HCT116 (cell line): ENCODE data around the gene SPACA9. TPM values are rescaled to one million over a fixed set of nuclear protein-coding genes. Genes with fewer than 3 reads are reported as not detected.

Source experiments
- ATAC-seq: fragments of 200-7000 bp; cut with Tn5 transposase; 2 replicates; pipeline ENCODE4 v1.9.1; 2020; ENCODE audit warnings: mild to moderate bottlenecking, moderate library complexity
- BruUV-seq: library from RNA; stranded (reverse); fragments of 400-500 nt; replicated peaks from 2 replicates; lab custom pipeline; 2021; lab: Mats Ljungman, UMichigan
- CTCF ChIA-PET: fragments of 300-600 bp; sonication (Branson Sonifier 250); formaldehyde crosslinking; loops from one replicate; lab custom pipeline; 2021; ENCODE audit warnings: antibody characterized with exemption; lab: Charles Lee
- POLR2A ChIA-PET: fragments of 300-600, 350-600 bp; sonication (Branson Sonifier 250); formaldehyde crosslinking; loops from one replicate; lab custom pipeline; 2021; ENCODE audit warnings: antibody characterized with exemption; lab: Charles Lee
- RAD21 ChIA-PET, 2 experiments: fragments of 300-600 bp; sonication (Branson Sonifier 250); formaldehyde crosslinking; loops; one replicate each; lab custom pipeline; 2023; ENCODE audit warnings: low total read pairs in 2 of 2; ENCODE audit not compliant: uncharacterized antibody in 2 of 2, unreplicated experiment in 2 of 2, low non-redundant PET in 1 of 2; lab: Charles Lee
- DNase-seq: peaks from one replicate; pipeline ENCODE4 v3.0.0-alpha.2; 2010; ENCODE audit warnings: low read depth, low spot score
- H2AFZ ChIP-seq: fragments of 200-600 bp; shearing (Covaris generic), sonication (generic); 2 replicates; pipeline ENCODE4 v1.6.1; 2017; ENCODE audit warnings: low read depth, mixed run types, mixed read lengths, antibody characterized with exemption, low read length; ENCODE audit not compliant: poor library complexity, severe bottlenecking
- H3K27ac ChIP-seq: 2 replicates; pipeline ENCODE4 v1.5.1; 2012; ENCODE audit warnings: low read depth, low read length
- H3K27me3 ChIP-seq: fragments of 200-600 bp; sonication (generic); 2 replicates; pipeline ENCODE4 v1.6.1; 2016; ENCODE audit warnings: mixed run types, low read length, mixed read lengths; ENCODE audit not compliant: insufficient read depth
- H3K36me3 ChIP-seq, 2 experiments: fragments of 200-500 bp in 1 of 2; fragments of 200-600 bp in 1 of 2; sonication (Bioruptor generic) in 1 of 2; sonication (generic) in 1 of 2; 2 replicates each; pipeline versions ENCODE4 v1.5.1 to v1.6.1; 2014 to 2016; ENCODE audit warnings: low read length in 2 of 2, inconsistent platforms in 1 of 2, mixed read lengths in 1 of 2, mixed run types in 1 of 2; ENCODE audit not compliant: insufficient read depth in 2 of 2, control insufficient read depth in 1 of 2
- H3K4me1 ChIP-seq, 2 experiments: fragments of 200-600 bp in 1 of 2; sonication (generic) in 1 of 2; 2 replicates each; pipeline versions ENCODE4 v1.5.1 to v1.6.1; 2012 to 2017; ENCODE audit warnings: low read length in 2 of 2, inconsistent platforms in 1 of 2, mild to moderate bottlenecking in 1 of 2, mixed read lengths in 1 of 2, mixed run types in 1 of 2, moderate library complexity in 1 of 2; ENCODE audit not compliant: insufficient read depth in 2 of 2, control insufficient read depth in 1 of 2
- H3K4me2 ChIP-seq: fragments of 200-600 bp; sonication (generic); 2 replicates; pipeline ENCODE4 v1.6.1; 2017; ENCODE audit warnings: mixed run types, low read length, mixed read lengths
- H3K4me3 ChIP-seq, 2 experiments: fragments of 200-600 bp in 1 of 2; sonication (generic) in 1 of 2; replicated peaks in 1 of 2; 2 replicates each; pipeline ENCODE4 v1.5.1; 2011 to 2016; ENCODE audit warnings: low read length in 2 of 2, control low read depth in 1 of 2, low read depth in 1 of 2, mild to moderate bottlenecking in 1 of 2, mixed read lengths in 1 of 2, mixed run types in 1 of 2
- H3K79me2 ChIP-seq: fragments of 200-600 bp; sonication (generic); 2 replicates; pipeline ENCODE4 v1.6.1; 2017; ENCODE audit warnings: mild to moderate bottlenecking, mixed run types, low read length, moderate library complexity, mixed read lengths; ENCODE audit not compliant: insufficient read depth
- H3K9ac ChIP-seq: fragments of 200-600 bp; sonication (generic); 2 replicates; pipeline ENCODE4 v1.6.1; 2016; ENCODE audit warnings: low read length, mixed read lengths
- H3K9me2 ChIP-seq: fragments of 200-600 bp; sonication (generic), shearing (Covaris generic); 2 replicates; pipeline ENCODE4 v1.6.1; 2017; ENCODE audit warnings: mixed run types, mild to moderate bottlenecking, moderate library complexity; ENCODE audit not compliant: insufficient read depth
- H3K9me3 ChIP-seq, 2 experiments: fragments of 200-500 bp in 1 of 2; fragments of 200-600 bp in 1 of 2; sonication (Bioruptor generic) in 1 of 2; sonication (generic) in 1 of 2; 2 replicates each; pipeline ENCODE4 v1.6.1; 2014 to 2017; ENCODE audit warnings: low read length in 2 of 2, mixed read lengths in 2 of 2, inconsistent platforms in 1 of 2, low read depth in 1 of 2, mild to moderate bottlenecking in 1 of 2, mixed run types in 1 of 2, moderate library complexity in 1 of 2; ENCODE audit not compliant: control insufficient read depth in 1 of 2, insufficient read depth in 1 of 2
- H4K20me1 ChIP-seq: fragments of 200-600 bp; sonication (generic), shearing (Covaris generic); 2 replicates; pipeline ENCODE4 v1.6.1; 2017; ENCODE audit warnings: mixed run types, mild to moderate bottlenecking, moderate library complexity; ENCODE audit not compliant: insufficient read depth
- CEBPB ChIP-seq: IDR thresholded peaks from 2 replicates; pipeline ENCODE4 v1.6.1; 2012; ENCODE audit warnings: low read depth
- ELF1 ChIP-seq: IDR thresholded peaks from 2 replicates; pipeline ENCODE4 v1.6.1; 2012; ENCODE audit warnings: low read depth, borderline replicate concordance
- JUND ChIP-seq: IDR thresholded peaks from 2 replicates; pipeline ENCODE4 v1.6.1; 2012
- POLR2A ChIP-seq: IDR thresholded peaks from 2 replicates; pipeline ENCODE4 v1.7.0; 2011; ENCODE audit warnings: borderline replicate concordance; ENCODE audit not compliant: insufficient read depth, insufficient read length; ENCODE audit errors: extremely low read depth
- YY1 ChIP-seq: IDR thresholded peaks from 2 replicates; pipeline ENCODE4 v1.6.1; 2011; ENCODE audit warnings: low read length, low read depth, moderate library complexity, mild to moderate bottlenecking; ENCODE audit not compliant: insufficient replicate concordance; ENCODE audit errors: extremely low read depth
- intact Hi-C: fragments of 100-400 bp; cut with micrococcal nuclease; formaldehyde crosslinking; loops from 2 replicates; pipeline ENCODE4 v1.10.0; 2022
- total RNA-seq: library from RNA; stranded (reverse); gene quantifications from one replicate; pipeline ENCODE4 v1.2.1, GENCODE V29; 2021; ENCODE audit not compliant: unreplicated experiment
- TF ChIP-seq, protein P1 (sequence below): IDR thresholded peaks from 2 replicates; pipeline ENCODE4 v1.6.1; 2012
- TF ChIP-seq, protein P2 (sequence below): IDR thresholded peaks from 2 replicates; pipeline ENCODE4 v1.6.1; 2012; ENCODE audit warnings: low read depth

SPACA9 gene
- total RNA-seq, 1 experiment from 2014 or later, result 8.0 TPM

DNA sequence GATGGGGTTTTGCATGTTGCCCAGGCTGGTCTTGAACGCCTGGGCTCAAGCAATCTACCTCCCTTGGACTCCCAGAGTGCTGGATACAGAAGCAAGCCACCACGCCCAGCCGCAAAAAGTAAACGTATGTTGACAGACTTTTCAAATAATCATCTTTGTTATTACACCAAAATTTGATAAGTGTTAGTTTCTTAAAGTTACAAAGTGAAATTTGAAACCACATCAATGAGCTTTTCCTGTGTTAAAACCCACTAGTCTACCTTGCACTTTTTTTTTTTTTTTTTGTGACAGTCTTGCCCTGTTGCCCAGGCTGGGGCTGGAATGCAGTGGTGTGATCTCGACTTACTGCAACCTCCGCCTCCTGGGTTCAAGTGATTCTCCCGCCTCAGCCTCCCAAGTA, 29.9 kb downstream of the SPACA9 start:
- no peaks in the 10 kb centered on the region for H3K9me2 ChIP-seq
- DNase-seq, result no peak
- TF ChIP-seq YY1 (no peak), POLR2A (no peak), JUND (no peak), CEBPB (no peak), ELF1 (no peak)
- TF ChIP-seq, protein P1, sequence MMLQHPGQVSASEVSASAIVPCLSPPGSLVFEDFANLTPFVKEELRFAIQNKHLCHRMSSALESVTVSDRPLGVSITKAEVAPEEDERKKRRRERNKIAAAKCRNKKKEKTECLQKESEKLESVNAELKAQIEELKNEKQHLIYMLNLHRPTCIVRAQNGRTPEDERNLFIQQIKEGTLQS, result no peak
- TF ChIP-seq, protein P2, sequence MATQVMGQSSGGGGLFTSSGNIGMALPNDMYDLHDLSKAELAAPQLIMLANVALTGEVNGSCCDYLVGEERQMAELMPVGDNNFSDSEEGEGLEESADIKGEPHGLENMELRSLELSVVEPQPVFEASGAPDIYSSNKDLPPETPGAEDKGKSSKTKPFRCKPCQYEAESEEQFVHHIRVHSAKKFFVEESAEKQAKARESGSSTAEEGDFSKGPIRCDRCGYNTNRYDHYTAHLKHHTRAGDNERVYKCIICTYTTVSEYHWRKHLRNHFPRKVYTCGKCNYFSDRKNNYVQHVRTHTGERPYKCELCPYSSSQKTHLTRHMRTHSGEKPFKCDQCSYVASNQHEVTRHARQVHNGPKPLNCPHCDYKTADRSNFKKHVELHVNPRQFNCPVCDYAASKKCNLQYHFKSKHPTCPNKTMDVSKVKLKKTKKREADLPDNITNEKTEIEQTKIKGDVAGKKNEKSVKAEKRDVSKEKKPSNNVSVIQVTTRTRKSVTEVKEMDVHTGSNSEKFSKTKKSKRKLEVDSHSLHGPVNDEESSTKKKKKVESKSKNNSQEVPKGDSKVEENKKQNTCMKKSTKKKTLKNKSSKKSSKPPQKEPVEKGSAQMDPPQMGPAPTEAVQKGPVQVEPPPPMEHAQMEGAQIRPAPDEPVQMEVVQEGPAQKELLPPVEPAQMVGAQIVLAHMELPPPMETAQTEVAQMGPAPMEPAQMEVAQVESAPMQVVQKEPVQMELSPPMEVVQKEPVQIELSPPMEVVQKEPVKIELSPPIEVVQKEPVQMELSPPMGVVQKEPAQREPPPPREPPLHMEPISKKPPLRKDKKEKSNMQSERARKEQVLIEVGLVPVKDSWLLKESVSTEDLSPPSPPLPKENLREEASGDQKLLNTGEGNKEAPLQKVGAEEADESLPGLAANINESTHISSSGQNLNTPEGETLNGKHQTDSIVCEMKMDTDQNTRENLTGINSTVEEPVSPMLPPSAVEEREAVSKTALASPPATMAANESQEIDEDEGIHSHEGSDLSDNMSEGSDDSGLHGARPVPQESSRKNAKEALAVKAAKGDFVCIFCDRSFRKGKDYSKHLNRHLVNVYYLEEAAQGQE, result no peak
- H3K36me3 ChIP-seq, result peaks cover 12 to 14% of the 10 kb centered on the region in 2 experiments; a peak in 2 of 4 replicates
- ChIA-PET CTCF (no interaction called here), POLR2A (no interaction called here), RAD21 (no interaction called here)
- no peak overlapping the region for H3K9ac ChIP-seq
- H4K20me1 ChIP-seq, result no peaks in the 10 kb centered on the region
- H3K4me1 ChIP-seq, result no peaks in the 10 kb centered on the region
- intact Hi-C loops, result no loop called here
- H3K27me3 ChIP-seq, result no peaks in the 10 kb centered on the region
- BruUV-seq, result no TSS peak
- H3K4me3 ChIP-seq, result no peak overlapping the region
- no peak overlapping the region for H3K27ac ChIP-seq
- no peak for ATAC-seq
- H2AFZ ChIP-seq, result no peak overlapping the region
- H3K79me2 ChIP-seq, result no peaks in the 10 kb centered on the region
- H3K9me3 ChIP-seq, result no peaks in the 10 kb centered on the region
- H3K4me2 ChIP-seq, result no peak overlapping the region
